Measurements from ENCODE around the gene GTF2A1L. TPM values are rescaled to one million over a fixed set of nuclear protein-coding genes. Genes with fewer than 3 reads are reported as not detected.
A peak's percentile ranks its signal among the peaks of the same experiment; 100 is the strongest.
"Not testable (repeated sequence)": the region's sequence is repeated elsewhere in the genome, so short reads cannot be mapped to it uniquely, and the experiment has no call there.

GTF2A1L gene
- total and polyA plus RNA-seq, 2 experiments from 2014 or later: 0.65 to 0.94 TPM

DNA sequence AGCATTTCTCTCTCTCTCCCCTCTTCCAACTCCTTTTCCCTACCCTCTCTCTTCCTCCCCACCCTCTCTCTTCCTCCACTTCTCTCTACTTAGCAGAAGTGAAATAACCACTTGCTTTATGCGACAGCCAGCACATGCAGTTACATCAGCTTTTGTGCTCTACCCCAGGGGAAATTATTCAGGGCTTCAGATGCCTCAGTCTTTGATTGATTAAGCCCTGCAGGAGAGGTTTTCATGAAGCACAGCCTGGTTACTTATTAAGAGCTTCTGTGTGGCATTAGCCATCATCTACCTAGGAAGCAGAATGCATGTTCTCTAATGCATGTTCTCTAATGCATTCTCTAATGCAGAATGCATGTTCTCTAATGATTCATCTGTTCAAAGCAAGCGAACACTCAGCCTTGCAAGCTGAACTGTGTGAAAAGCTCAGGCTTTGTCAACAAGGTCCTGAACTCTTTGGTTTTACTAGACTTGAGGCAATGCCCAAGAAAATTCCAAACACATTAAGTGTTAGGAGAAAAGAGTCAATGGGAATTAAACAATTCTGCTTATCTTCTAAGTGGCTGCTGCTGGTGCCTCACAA is 81.8 kb downstream of the GTF2A1L start:
- Mint-ChIP-seq H3K4me1 (peaks cover 15% of the 10 kb centered on the region), H3K36me3 (ENCODE audit: low read depth) (no peaks in the 10 kb centered on the region), H3K4me3 (no peak overlapping the region), H3K27me3 (ENCODE audit: insufficient read depth, low read depth, poor library complexity) (no peaks in the 10 kb centered on the region), H3K9me3 (no peaks in the 10 kb centered on the region; the same call in 2 of the 3 replicates), H3K27ac (peak overlapping the region; percentile 7; the same call in 1 of the 2 replicates)
- H3K27ac ChIP-seq (ENCODE audit: low read depth): no peak overlapping the region
- TF ChIP-seq CREB1 (CRISPR knock-in tag; IDR thresholded peaks at IDR 0.05; ENCODE audit: low read depth): no peak
- no peak; the same call in 2 of the 3 replicates for ATAC-seq
- H3F3A ChIP-seq (replicated peaks; ENCODE audit: low read depth): no peaks in the 10 kb centered on the region
- no peak overlapping the region for H3K4me2 ChIP-seq
- no peaks in the 10 kb centered on the region for H3K36me3 ChIP-seq (ENCODE audit: insufficient read depth)
- H3K4me1 ChIP-seq (ENCODE audit: insufficient read depth): peaks cover 10% of the 10 kb centered on the region
- H2AFZ ChIP-seq: peak overlapping the region; percentile 56
- no peak overlapping the region for H3K4me3 ChIP-seq
- no peak for DNase-seq (ENCODE audit: low spot score)
- H3K79me2 ChIP-seq (replicated peaks; ENCODE audit: insufficient read depth): no peaks in the 10 kb centered on the region
- no peaks in the 10 kb centered on the region for H4K20me1 ChIP-seq (replicated peaks; ENCODE audit: insufficient read depth)
- H3K27me3 ChIP-seq (ENCODE audit: insufficient read depth): no peaks in the 10 kb centered on the region
- no peaks in the 10 kb centered on the region for H3K9me2 ChIP-seq (ENCODE audit: insufficient read depth)

DNA sequence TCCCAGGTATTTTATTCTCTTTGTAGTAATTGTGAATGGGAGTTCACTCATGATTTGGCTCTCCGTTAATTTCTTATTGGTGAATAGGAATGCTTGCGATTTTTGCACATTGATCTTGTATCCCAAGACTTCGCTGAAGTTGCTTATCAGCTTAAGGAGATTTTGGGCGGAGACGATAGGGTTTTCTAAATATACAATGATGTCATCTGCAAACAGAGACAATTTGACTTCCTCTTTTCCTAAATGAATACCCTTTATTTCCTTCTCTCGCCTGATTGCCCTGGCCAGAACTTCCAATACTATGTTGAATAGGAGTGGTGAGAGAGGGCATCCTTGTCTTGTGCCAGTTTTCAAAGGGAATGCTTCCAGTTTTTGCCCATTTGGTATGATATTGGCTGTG is 86.0 kb downstream of the GTF2A1L start:
- H3K36me3 ChIP-seq (ENCODE audit: insufficient read depth); H3K4me1 Mint-ChIP-seq; H2AFZ ChIP-seq; H3K4me3 Mint-ChIP-seq; H4K20me1 ChIP-seq (replicated peaks; ENCODE audit: insufficient read depth); H3K27me3 Mint-ChIP-seq (ENCODE audit: insufficient read depth, low read depth, poor library complexity); H3K9me3 Mint-ChIP-seq; DNase-seq (ENCODE audit: low spot score); H3K4me1 ChIP-seq (ENCODE audit: insufficient read depth); H3K27ac Mint-ChIP-seq; H3F3A ChIP-seq (replicated peaks; ENCODE audit: low read depth); H3K79me2 ChIP-seq (replicated peaks; ENCODE audit: insufficient read depth); H3K36me3 Mint-ChIP-seq (ENCODE audit: low read depth); H3K4me2 ChIP-seq; ATAC-seq; H3K9me2 ChIP-seq (ENCODE audit: insufficient read depth); H3K27me3 ChIP-seq (ENCODE audit: insufficient read depth); H3K4me3 ChIP-seq; H3K27ac ChIP-seq (ENCODE audit: low read depth): not testable (repeated sequence)

DNA sequence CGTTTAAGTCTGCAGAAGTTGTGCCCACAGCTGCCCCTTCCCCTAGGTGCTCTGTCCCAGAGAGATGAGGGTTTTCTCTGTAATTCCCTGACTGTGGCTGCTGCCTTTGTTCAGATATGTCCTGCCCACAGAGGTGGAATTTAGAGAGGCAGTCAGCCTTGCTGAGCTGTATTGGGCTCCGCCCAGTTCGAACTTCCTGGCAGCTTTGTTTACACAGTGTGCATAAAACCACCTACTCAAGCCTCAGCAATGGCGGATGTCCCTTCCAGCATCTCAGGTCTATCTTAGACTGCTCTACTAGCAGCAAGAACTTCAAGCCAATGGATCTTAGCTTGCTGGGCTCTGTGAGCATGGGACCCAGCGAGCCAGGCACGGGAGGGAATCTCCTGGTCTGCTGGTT is 89.8 kb downstream of the GTF2A1L start:
- ATAC-seq (no peak), DNase-seq (ENCODE audit: low spot score) (no peak)
- no peaks in the 10 kb centered on the region for H3K27me3 ChIP-seq (ENCODE audit: insufficient read depth)
- 0 out of 2 replicates have a peak, but pooled peaks cover 3% of the 10 kb centered on the region for H3K9me2 ChIP-seq (ENCODE audit: insufficient read depth)
- H3K36me3 ChIP-seq (ENCODE audit: insufficient read depth): no peaks in the 10 kb centered on the region
- no peaks in the 10 kb centered on the region for H3K4me1 ChIP-seq (ENCODE audit: insufficient read depth)
- no peaks in the 10 kb centered on the region for H3K27me3 Mint-ChIP-seq (ENCODE audit: insufficient read depth, low read depth, poor library complexity)
- H3K9me3 Mint-ChIP-seq: peaks cover 3% of the 10 kb centered on the region; the same call in 2 of the 3 replicates
- H3K4me3 ChIP-seq: no peak overlapping the region
- peaks cover 2% of the 10 kb centered on the region; the same call in 2 of the 3 replicates for H3K4me1 Mint-ChIP-seq
- H3K4me3 Mint-ChIP-seq: no peak overlapping the region
- no peaks in the 10 kb centered on the region for H4K20me1 ChIP-seq (replicated peaks; ENCODE audit: insufficient read depth)
- H2AFZ ChIP-seq: no peak overlapping the region
- no peak overlapping the region for H3K4me2 ChIP-seq
- H3K27ac Mint-ChIP-seq: no peak overlapping the region
- peaks cover 3% of the 10 kb centered on the region; the same call in 1 of the 3 replicates for H3K36me3 Mint-ChIP-seq (ENCODE audit: low read depth)
- H3F3A ChIP-seq (replicated peaks; ENCODE audit: low read depth): no peaks in the 10 kb centered on the region
- no peaks in the 10 kb centered on the region for H3K79me2 ChIP-seq (replicated peaks; ENCODE audit: insufficient read depth)
- H3K27ac ChIP-seq (ENCODE audit: low read depth): no peak overlapping the region
- TF ChIP-seq, protein P1, sequence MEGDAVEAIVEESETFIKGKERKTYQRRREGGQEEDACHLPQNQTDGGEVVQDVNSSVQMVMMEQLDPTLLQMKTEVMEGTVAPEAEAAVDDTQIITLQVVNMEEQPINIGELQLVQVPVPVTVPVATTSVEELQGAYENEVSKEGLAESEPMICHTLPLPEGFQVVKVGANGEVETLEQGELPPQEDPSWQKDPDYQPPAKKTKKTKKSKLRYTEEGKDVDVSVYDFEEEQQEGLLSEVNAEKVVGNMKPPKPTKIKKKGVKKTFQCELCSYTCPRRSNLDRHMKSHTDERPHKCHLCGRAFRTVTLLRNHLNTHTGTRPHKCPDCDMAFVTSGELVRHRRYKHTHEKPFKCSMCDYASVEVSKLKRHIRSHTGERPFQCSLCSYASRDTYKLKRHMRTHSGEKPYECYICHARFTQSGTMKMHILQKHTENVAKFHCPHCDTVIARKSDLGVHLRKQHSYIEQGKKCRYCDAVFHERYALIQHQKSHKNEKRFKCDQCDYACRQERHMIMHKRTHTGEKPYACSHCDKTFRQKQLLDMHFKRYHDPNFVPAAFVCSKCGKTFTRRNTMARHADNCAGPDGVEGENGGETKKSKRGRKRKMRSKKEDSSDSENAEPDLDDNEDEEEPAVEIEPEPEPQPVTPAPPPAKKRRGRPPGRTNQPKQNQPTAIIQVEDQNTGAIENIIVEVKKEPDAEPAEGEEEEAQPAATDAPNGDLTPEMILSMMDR (conservative IDR thresholded peaks at IDR 0.05; ENCODE audit: low read depth in 2 of 2): no peak
- TF ChIP-seq STAT1 (IDR thresholded peaks at IDR 0.05; ENCODE audit: unreplicated experiment): no peak
- TF ChIP-seq, protein P2, sequence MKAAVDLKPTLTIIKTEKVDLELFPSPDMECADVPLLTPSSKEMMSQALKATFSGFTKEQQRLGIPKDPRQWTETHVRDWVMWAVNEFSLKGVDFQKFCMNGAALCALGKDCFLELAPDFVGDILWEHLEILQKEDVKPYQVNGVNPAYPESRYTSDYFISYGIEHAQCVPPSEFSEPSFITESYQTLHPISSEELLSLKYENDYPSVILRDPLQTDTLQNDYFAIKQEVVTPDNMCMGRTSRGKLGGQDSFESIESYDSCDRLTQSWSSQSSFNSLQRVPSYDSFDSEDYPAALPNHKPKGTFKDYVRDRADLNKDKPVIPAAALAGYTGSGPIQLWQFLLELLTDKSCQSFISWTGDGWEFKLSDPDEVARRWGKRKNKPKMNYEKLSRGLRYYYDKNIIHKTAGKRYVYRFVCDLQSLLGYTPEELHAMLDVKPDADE (IDR thresholded peaks at IDR 0.05): no peak
- TF ChIP-seq, protein P3, sequence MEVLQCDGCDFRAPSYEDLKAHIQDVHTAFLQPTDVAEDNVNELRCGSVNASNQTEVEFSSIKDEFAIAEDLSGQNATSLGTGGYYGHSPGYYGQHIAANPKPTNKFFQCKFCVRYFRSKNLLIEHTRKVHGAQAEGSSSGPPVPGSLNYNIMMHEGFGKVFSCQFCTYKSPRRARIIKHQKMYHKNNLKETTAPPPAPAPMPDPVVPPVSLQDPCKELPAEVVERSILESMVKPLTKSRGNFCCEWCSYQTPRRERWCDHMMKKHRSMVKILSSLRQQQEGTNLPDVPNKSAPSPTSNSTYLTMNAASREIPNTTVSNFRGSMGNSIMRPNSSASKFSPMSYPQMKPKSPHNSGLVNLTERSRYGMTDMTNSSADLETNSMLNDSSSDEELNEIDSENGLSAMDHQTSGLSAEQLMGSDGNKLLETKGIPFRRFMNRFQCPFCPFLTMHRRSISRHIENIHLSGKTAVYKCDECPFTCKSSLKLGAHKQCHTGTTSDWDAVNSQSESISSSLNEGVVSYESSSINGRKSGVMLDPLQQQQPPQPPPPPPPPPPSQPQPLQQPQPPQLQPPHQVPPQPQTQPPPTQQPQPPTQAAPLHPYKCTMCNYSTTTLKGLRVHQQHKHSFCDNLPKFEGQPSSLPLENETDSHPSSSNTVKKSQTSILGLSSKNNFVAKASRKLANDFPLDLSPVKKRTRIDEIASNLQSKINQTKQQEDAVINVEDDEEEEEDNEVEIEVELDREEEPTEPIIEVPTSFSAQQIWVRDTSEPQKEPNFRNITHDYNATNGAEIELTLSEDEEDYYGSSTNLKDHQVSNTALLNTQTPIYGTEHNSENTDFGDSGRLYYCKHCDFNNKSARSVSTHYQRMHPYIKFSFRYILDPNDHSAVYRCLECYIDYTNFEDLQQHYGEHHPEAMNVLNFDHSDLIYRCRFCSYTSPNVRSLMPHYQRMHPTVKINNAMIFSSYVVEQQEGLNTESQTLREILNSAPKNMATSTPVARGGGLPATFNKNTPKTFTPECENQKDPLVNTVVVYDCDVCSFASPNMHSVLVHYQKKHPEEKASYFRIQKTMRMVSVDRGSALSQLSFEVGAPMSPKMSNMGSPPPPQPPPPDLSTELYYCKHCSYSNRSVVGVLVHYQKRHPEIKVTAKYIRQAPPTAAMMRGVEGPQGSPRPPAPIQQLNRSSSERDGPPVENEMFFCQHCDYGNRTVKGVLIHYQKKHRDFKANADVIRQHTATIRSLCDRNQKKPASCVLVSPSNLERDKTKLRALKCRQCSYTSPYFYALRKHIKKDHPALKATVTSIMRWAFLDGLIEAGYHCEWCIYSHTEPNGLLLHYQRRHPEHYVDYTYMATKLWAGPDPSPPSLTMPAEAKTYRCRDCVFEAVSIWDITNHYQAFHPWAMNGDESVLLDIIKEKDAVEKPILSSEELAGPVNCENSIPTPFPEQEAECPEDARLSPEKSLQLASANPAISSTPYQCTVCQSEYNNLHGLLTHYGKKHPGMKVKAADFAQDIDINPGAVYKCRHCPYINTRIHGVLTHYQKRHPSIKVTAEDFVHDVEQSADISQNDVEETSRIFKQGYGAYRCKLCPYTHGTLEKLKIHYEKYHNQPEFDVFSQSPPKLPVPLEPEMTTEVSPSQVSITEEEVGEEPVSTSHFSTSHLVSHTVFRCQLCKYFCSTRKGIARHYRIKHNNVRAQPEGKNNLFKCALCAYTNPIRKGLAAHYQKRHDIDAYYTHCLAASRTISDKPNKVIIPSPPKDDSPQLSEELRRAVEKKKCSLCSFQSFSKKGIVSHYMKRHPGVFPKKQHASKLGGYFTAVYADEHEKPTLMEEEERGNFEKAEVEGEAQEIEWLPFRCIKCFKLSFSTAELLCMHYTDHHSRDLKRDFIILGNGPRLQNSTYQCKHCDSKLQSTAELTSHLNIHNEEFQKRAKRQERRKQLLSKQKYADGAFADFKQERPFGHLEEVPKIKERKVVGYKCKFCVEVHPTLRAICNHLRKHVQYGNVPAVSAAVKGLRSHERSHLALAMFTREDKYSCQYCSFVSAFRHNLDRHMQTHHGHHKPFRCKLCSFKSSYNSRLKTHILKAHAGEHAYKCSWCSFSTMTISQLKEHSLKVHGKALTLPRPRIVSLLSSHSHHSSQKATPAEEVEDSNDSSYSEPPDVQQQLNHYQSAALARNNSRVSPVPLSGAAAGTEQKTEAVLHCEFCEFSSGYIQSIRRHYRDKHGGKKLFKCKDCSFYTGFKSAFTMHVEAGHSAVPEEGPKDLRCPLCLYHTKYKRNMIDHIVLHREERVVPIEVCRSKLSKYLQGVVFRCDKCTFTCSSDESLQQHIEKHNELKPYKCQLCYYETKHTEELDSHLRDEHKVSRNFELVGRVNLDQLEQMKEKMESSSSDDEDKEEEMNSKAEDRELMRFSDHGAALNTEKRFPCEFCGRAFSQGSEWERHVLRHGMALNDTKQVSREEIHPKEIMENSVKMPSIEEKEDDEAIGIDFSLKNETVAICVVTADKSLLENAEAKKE (CRISPR knock-in tag; IDR thresholded peaks at IDR 0.05): no peak
- TF ChIP-seq ZNF331 (CRISPR knock-in tag; IDR thresholded peaks at IDR 0.05; ENCODE audit: low read depth): no peak
- TF ChIP-seq EZH2phosphoT487 (IDR thresholded peaks at IDR 0.05; ENCODE audit: unreplicated experiment): no peak
- TF ChIP-seq POLR2AphosphoS5 (IDR thresholded peaks at IDR 0.05; ENCODE audit: low read depth): no peak
